K562 (cell line): ENCODE results near the gene MEF2D. TPM values are rescaled to one million over a fixed set of nuclear protein-coding genes. Genes with fewer than 3 reads are reported as not detected.

Experiments used
- ATAC-seq: fragments of 200-7000 bp; cut with Tn5 transposase; 3 replicates; pipeline ENCODE4 v1.9.1; 2020; ENCODE audit warnings: moderate library complexity
- BruUV-seq: library from RNA; stranded (reverse); fragments of 400-500 nt; replicated peaks from 2 replicates; lab custom pipeline; 2021; lab: Mats Ljungman, UMichigan
- CTCF ChIA-PET: fragments of 300-600 bp; formaldehyde crosslinking; extraction: SDS; loops from one replicate; lab custom pipeline; 2021; ENCODE audit warnings: low intra/inter-chr PET ratio; lab: Yijun Ruan, JAX
- POLR2A ChIA-PET: fragments of 300-600, 350-650 bp; sonication (Branson Sonifier 250); formaldehyde crosslinking; extraction: SDS; loops from one replicate; lab custom pipeline; 2021; ENCODE audit warnings: antibody characterized with exemption, inconsistent platforms; lab: Yijun Ruan, JAX
- DNase-seq, 4 experiments: peaks; one replicate each; pipeline versions ENCODE4 v3.0.0 to v3.0.0-alpha.2; 2011 to 2018; ENCODE audit warnings: low spot score in 3 of 4, mixed read lengths in 3 of 4; ENCODE audit errors: extremely low read depth in 1 of 4
- FAIRE-seq: peaks from 2 replicates; lab custom pipeline; 2011; peaks lifted over from hg19 to GRCh38; lab: Jason Lieb, UNC
- H2AFZ ChIP-seq: 2 replicates; pipeline ENCODE4 v1.6.0; 2011; ENCODE audit warnings: low read depth, low read length, control low read depth, inconsistent platforms
- H3K27ac ChIP-seq: fragments of 200-600 bp; 3 replicates; pipeline ENCODE4 v1.8.0; 2011; ENCODE audit warnings: low read depth, mild to moderate bottlenecking, control low read depth, inconsistent platforms, low read length, moderate library complexity, mixed read lengths; ENCODE audit errors: extremely low read depth
- H3K27me3 ChIP-seq, 2 experiments: fragments of 300-600 bp in 1 of 2; 2 replicates in 1 of 2; 3 replicates in 1 of 2; pipeline versions ENCODE4 v1.6.0 to v1.8.0; 2011; ENCODE audit warnings: inconsistent platforms in 2 of 2, low read length in 2 of 2, mild to moderate bottlenecking in 1 of 2, mixed read lengths in 1 of 2, moderate library complexity in 1 of 2; ENCODE audit not compliant: control insufficient read depth in 2 of 2, insufficient read depth in 2 of 2
- H3K36me3 ChIP-seq: fragments of 300-600 bp; 3 replicates; pipeline ENCODE4 v1.8.0; 2011; ENCODE audit warnings: mild to moderate bottlenecking, low read length, inconsistent platforms; ENCODE audit not compliant: control insufficient read depth, insufficient read depth
- H3K4me1 ChIP-seq, 2 experiments: fragments of 200-600 bp in 1 of 2; replicated peaks in 1 of 2; 2 replicates in 1 of 2; 3 replicates in 1 of 2; pipeline versions ENCODE4 v1.5.1 to v1.8.0; 2011; ENCODE audit warnings: inconsistent platforms in 2 of 2, low read length in 2 of 2, mild to moderate bottlenecking in 1 of 2, mixed read lengths in 1 of 2, moderate library complexity in 1 of 2; ENCODE audit not compliant: control insufficient read depth in 2 of 2, insufficient read depth in 2 of 2
- H3K4me2 ChIP-seq: 2 replicates; pipeline ENCODE4 v1.6.1; 2011; ENCODE audit warnings: low read length, control low read depth, inconsistent platforms, mixed read lengths; ENCODE audit not compliant: insufficient read depth
- H3K4me3 ChIP-seq: fragments of 200-600 bp; sonication (generic), shearing (Covaris generic); 2 replicates; pipeline ENCODE4 v1.5.1; 2016; ENCODE audit warnings: control low read depth, inconsistent platforms
- H3K79me2 ChIP-seq: fragments of 200-600 bp; 3 replicates; pipeline ENCODE4 v1.8.0; 2011; ENCODE audit warnings: low read length, inconsistent platforms; ENCODE audit not compliant: control insufficient read depth, insufficient read depth
- H3K9ac ChIP-seq, 2 experiments: 2 replicates each; pipeline versions ENCODE4 v1.6.0 to v1.6.1; 2011; ENCODE audit warnings: low read depth in 2 of 2, low read length in 2 of 2, control low read depth in 1 of 2, inconsistent platforms in 1 of 2, mild to moderate bottlenecking in 1 of 2, mixed read lengths in 1 of 2; ENCODE audit not compliant: insufficient read depth in 1 of 2
- H3K9me1 ChIP-seq: one replicate; pipeline ENCODE4 v1.6.0; 2011; ENCODE audit warnings: inconsistent platforms, mild to moderate bottlenecking, low read length, moderate library complexity; ENCODE audit not compliant: control insufficient read depth, insufficient read depth
- H3K9me3 ChIP-seq: replicated peaks from 2 replicates; pipeline ENCODE4 v1.5.1; 2011; ENCODE audit warnings: low read depth, low read length, inconsistent platforms; ENCODE audit not compliant: control insufficient read depth, insufficient read depth
- H4K20me1 ChIP-seq: replicated peaks from 2 replicates; pipeline ENCODE4 v1.6.1; 2011; ENCODE audit warnings: low read length, inconsistent platforms, mixed read lengths; ENCODE audit not compliant: control insufficient read depth, insufficient read depth
- FOXM1 ChIP-seq, 2 experiments: fragments of 450-650 bp in 1 of 2; sonication (generic) in 1 of 2; formaldehyde crosslinking in 1 of 2; IDR thresholded peaks; 2 replicates each; pipeline versions ENCODE4 v1.6.1 to v1.9.0; 2017 to 2022; ENCODE audit warnings: low read depth in 2 of 2, mild to moderate bottlenecking in 2 of 2, missing genetic modification reagents in 1 of 2, moderate library complexity in 1 of 2
- GATA2 ChIP-seq: sonication (generic); formaldehyde crosslinking; IDR thresholded peaks from 2 replicates; pipeline ENCODE4 v1.4.0; 2020; ENCODE audit warnings: mild to moderate bottlenecking, missing genetic modification reagents
- GMEB1 ChIP-seq: fragments of 250-450 bp; sonication (Bioruptor Pico); IDR thresholded peaks from 2 replicates; pipeline ENCODE4 v1.4.0; 2020; ENCODE audit warnings: mild to moderate bottlenecking
- JUN ChIP-seq, 2 experiments: sonication (generic) in 1 of 2; formaldehyde crosslinking in 1 of 2; IDR thresholded peaks; 2 replicates each; pipeline versions ENCODE4 v1.6.1 to v1.8.0; 2012 to 2022; ENCODE audit warnings: borderline replicate concordance in 2 of 2, mild to moderate bottlenecking in 2 of 2, improper control_type of control experiment in 1 of 2, low read depth in 1 of 2, low read length in 1 of 2, missing genetic modification reagents in 1 of 2
- MAFG ChIP-seq: fragments of 450-650 bp; conservative IDR thresholded peaks from 2 replicates; pipeline ENCODE4 v1.6.1; 2016; ENCODE audit warnings: missing genetic modification characterization, missing compliant biosample characterization
- MYC ChIP-seq, 2 experiments: fragments of 250-450 bp in 1 of 2; sonication (Bioruptor Pico) in 1 of 2; IDR thresholded peaks; 2 replicates each; pipeline versions ENCODE4 v1.5.1 to v1.6.1; 2012 to 2021; ENCODE audit warnings: low read depth in 2 of 2, borderline replicate concordance in 1 of 2, improper control_type of control experiment in 1 of 2, low read length in 1 of 2, mild to moderate bottlenecking in 1 of 2, moderate library complexity in 1 of 2
- RHOXF2B ChIP-seq: fragments of 250-450 bp; sonication (Bioruptor Pico); conservative IDR thresholded peaks from 2 replicates; pipeline ENCODE4 v1.5.1; 2021
- SNIP1 ChIP-seq: fragments of 450-650 bp; IDR thresholded peaks from 2 replicates; pipeline ENCODE4 v1.7.1; 2017; ENCODE audit warnings: low read depth, mild to moderate bottlenecking
- TCFL5 ChIP-seq: fragments of 250-450 bp; sonication (Bioruptor Pico); conservative IDR thresholded peaks from 2 replicates; pipeline ENCODE4 v1.6.1; 2021; ENCODE audit warnings: mild to moderate bottlenecking, moderate library complexity, matching md5 sums
- ZNF398 ChIP-seq: fragments of 250-450 bp; sonication (Bioruptor Pico); IDR thresholded peaks from 2 replicates; pipeline ENCODE4 v1.8.0; 2021; ENCODE audit warnings: moderate library complexity, mild to moderate bottlenecking, inconsistent platforms
- ZNF778 ChIP-seq: fragments of 450-650 bp; formaldehyde crosslinking; IDR thresholded peaks from 2 replicates; pipeline ENCODE4 v1.4.0; 2020; ENCODE audit warnings: mild to moderate bottlenecking, moderate library complexity
- ZSCAN32 ChIP-seq: fragments of 450-650 bp; formaldehyde crosslinking; IDR thresholded peaks from 2 replicates; pipeline ENCODE4 v1.4.0; 2020; ENCODE audit warnings: mild to moderate bottlenecking, moderate library complexity
- WGBS: fragments of 100-300 bp; shearing (Covaris generic); methylation state at CpG from one replicate; pipeline ENCODE4 v1.1.6; 2016; ENCODE audit warnings: low coverage, mixed read lengths; ENCODE audit not compliant: insufficient coverage; ENCODE audit errors: missing lambda C conversion rate; 5-methylcytosine and 5-hydroxymethylcytosine counted together
- in situ Hi-C: fragments of 300-500 bp; cut with MboI; formaldehyde crosslinking; loops from 4 replicates; pipeline ENCODE4 v1.15.0; 2018; ENCODE audit warnings: inconsistent platforms, mixed read lengths
- intact Hi-C: fragments of 100-400 bp; cut with micrococcal nuclease; formaldehyde crosslinking; loops from 2 replicates; pipeline ENCODE4 v1.14.2; 2022
- polyA plus RNA-seq, 8 experiments: library from polyadenylated mRNA; depleted of rRNA in 4 of 8; stranded (reverse) in 5 of 8; unstranded in 3 of 8; fragments of >200 nt; fragmentation: Nextera tagmentation in 2 of 8; fragmentation: Illumina TruSeq in 1 of 8; extraction: Ambion mirVana in 2 of 8; extraction: Trizol in 1 of 8; gene quantifications; 2 replicates each; pipeline versions ENCODE4 v1.2.1 to v1.2.3, GENCODE V29; 2011 to 2014; ENCODE audit warnings: inconsistent platforms in 1 of 8, missing spikeins in 1 of 8
- total RNA-seq, 7 experiments: library from RNA; depleted of rRNA in 6 of 7; stranded (reverse); fragments of >200 nt in 6 of 7; fragmentation: Illumina TruSeq in 2 of 7; extraction: Trizol in 2 of 7; gene quantifications; 2 replicates each; pipeline versions ENCODE4 v1.2.1 to v1.2.3, GENCODE V29; 2011 to 2021; ENCODE audit warnings: low replicate concordance in 1 of 7

The MEF2D gene
- total and polyA plus RNA-seq, 9 of the 15 experiments (the other 6 are each of a cell fraction or from before 2014, with no cell fraction given) = 0.10 to 19.5 (median 2.6) TPM

DNA sequence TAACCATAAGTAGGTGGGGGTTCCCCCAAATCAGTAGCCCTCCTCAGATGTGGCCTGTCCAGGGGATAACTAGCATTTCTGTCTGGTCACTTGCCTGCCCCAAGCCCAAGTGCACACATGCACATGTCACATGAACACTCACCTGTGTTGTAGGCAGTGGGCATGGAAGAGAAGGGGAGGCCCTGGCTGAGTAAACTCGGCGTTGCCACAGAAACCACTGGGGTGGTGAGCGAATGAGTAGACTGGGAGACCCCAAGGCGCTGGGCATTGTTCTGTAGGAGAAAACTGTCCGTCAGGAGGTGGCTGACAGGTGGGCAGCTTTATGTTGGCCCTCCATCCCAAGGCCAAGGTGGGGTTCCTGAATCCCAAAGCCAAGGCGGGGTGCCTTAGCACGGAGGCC, 25.6 kb downstream of the MEF2D start:
- 0 out of 2 replicates have a peak, but pooled peaks cover 6% of the 10 kb centered on the region for H4K20me1 ChIP-seq
- H3K4me1 ChIP-seq = peaks cover 0 to 7% of the 10 kb centered on the region in 2 experiments; a peak in 1 of 5 replicates
- no TSS peak for BruUV-seq
- WGBS = 86% methylated on average over 6 of the region's 7 CpGs
- intact Hi-C loops = no loop called here
- H3K4me3 ChIP-seq = no peak overlapping the region
- no peaks in the 10 kb centered on the region for H3K9me1 ChIP-seq
- no peak for FAIRE-seq
- ChIA-PET POLR2A (interaction anchor here (1.2 to 1.4 kb wide), 2 partner anchors 14 to 16 kb away, joined by 3 to 4 read pairs; no protein-coding TSS in a partner anchor), CTCF (no interaction called here)
- no peak for ATAC-seq
- no peak overlapping the region for H3K9ac ChIP-seq
- no peaks in the 10 kb centered on the region for H3K9me3 ChIP-seq
- TF ChIP-seq FOXM1 (IDR thresholded peaks at IDR 0.05; ENCODE audit: low read depth) = no peak
- TF ChIP-seq FOXM1 (CRISPR knock-in tag; IDR thresholded peaks at IDR 0.05; ENCODE audit: low read depth) = no peak
- TF ChIP-seq JUN (IDR thresholded peaks at IDR 0.05; ENCODE audit: borderline replicate concordance, low read depth, low read length) = no peak
- TF ChIP-seq JUN (CRISPR knock-in tag; IDR thresholded peaks at IDR 0.05; ENCODE audit: borderline replicate concordance) = no peak
- TF ChIP-seq ZNF778 (CRISPR knock-in tag) = no peak
- no peak for TF ChIP-seq ZNF398
- TF ChIP-seq RHOXF2B (CRISPR knock-in tag) = no peak
- TF ChIP-seq SNIP1 = no peak
- no peak for TF ChIP-seq MYC (IDR thresholded peaks at IDR 0.05; ENCODE audit: low read depth, low read length)
- no peak for TF ChIP-seq MYC (CRISPR knock-in tag; IDR thresholded peaks at IDR 0.05; ENCODE audit: borderline replicate concordance, low read depth)
- TF ChIP-seq ZSCAN32 (CRISPR knock-in tag) = no peak
- no peak for TF ChIP-seq GATA2 (CRISPR knock-in tag)
- no peak for TF ChIP-seq TCFL5
- TF ChIP-seq MAFG (tag) = no peak
- no peak for TF ChIP-seq GMEB1
- H3K79me2 ChIP-seq = no peaks in the 10 kb centered on the region
- H3K27me3 ChIP-seq = no peaks in the 10 kb centered on the region
- no peak overlapping the region for H2AFZ ChIP-seq
- H3K4me2 ChIP-seq = no peak overlapping the region
- no peak for DNase-seq
- peaks cover 73% of the 10 kb centered on the region for H3K36me3 ChIP-seq
- in situ Hi-C loops = no loop called here
- H3K27ac ChIP-seq = no peak overlapping the region
